ENCODE data around the gene SPATA2L. TPM values are rescaled to one million over a fixed set of nuclear protein-coding genes. Genes with fewer than 3 reads are reported as not detected.

SPATA2L gene
- 10 to 100 TPM in 2 of 4 donors, 1 to 10 TPM in 2; 6.1 to 26.1 (median 8.9) TPM for total RNA-seq

GRCh38 chr16:89701425-89702406 is at the start of gene SPATA2L:
Gene SPATA2L, minus strand, starts transcription at chr16:89701705. Its CDS starts 473 bp downstream, at chr16:89701232.
- Histone ChIP-seq H3K4me3 (peak within 1 kb of the TSS; percentile 64 to 78 (median 71)), H3K27ac (peak within 1 kb of the TSS; percentile 89 to 94 (median 92)), H3K4me1 (peaks cover 12 to 45% (median 16%) of the 10 kb centered on the region in 3 donors), H3K36me3 (peaks cover 0 to 14% (median 0%) of the 10 kb centered on the region in 3 donors), H3K27me3 (peaks cover 0 to 18% (median 0%) of the 10 kb centered on the region in 4 donors), H3K9me3 (no peaks in the 10 kb centered on the region)
- WGBS, 2 donors, result 5 to 8% methylated on average over 7 of the region's 97 CpGs
- intact Hi-C loops (cut with DNase I), result loop anchor here (10.0 kb wide), 1 partner anchor 93 kb away; no protein-coding TSS in a partner anchor
- DNase-seq, result peak; percentile 76
- peak in 3 of 4 donors; percentile 80 to 94 (median 93) for TF ChIP-seq POLR2A (IDR thresholded peaks at IDR 0.05)
- TF ChIP-seq CTCF (IDR thresholded peaks at IDR 0.05), result peak in 3 of 6 experiments; percentile 22 to 28 (median 23)

GRCh38 chr16:89749637-89750036 is 48.1 kb upstream of the SPATA2L start:
- Histone ChIP-seq H3K36me3 (peaks cover 0 to 23% (median 0%) of the 10 kb centered on the region in 3 donors), H3K9me3 (no peaks in the 10 kb centered on the region), H3K4me3 (no peak overlapping the region), H3K27ac (no peak overlapping the region), H3K4me1 (no peaks in the 10 kb centered on the region), H3K27me3 (no peaks in the 10 kb centered on the region)
- WGBS, 2 donors, result 46 to 55% methylated on average over 7 to 9 of the region's 10 CpGs
- TF ChIP-seq POLR2A (IDR thresholded peaks at IDR 0.05), result no peak
- no peak for TF ChIP-seq CTCF (IDR thresholded peaks at IDR 0.05)
- DNase-seq, result no peak
- intact Hi-C loops (cut with DNase I), result no loop called here

GRCh38 chr16:89748921-89749320 is 47.4 kb upstream of the SPATA2L start:
- H3K4me3 ChIP-seq, result no peak overlapping the region
- H3K9me3 ChIP-seq, result no peaks in the 10 kb centered on the region
- no peak overlapping the region for H3K27ac ChIP-seq
- H3K27me3 ChIP-seq, result no peaks in the 10 kb centered on the region
- intact Hi-C loops (cut with DNase I), result no loop called here
- WGBS, 2 donors, result 94 to 96% methylated on average over 10 to 11 of the region's 11 CpGs
- H3K4me1 ChIP-seq, result no peaks in the 10 kb centered on the region
- peaks cover 0 to 23% (median 0%) of the 10 kb centered on the region in 3 donors for H3K36me3 ChIP-seq
- DNase-seq, result no peak
- TF ChIP-seq POLR2A (IDR thresholded peaks at IDR 0.05) (no peak), CTCF (IDR thresholded peaks at IDR 0.05) (no peak)

- Histone ChIP-seq H3K4me1 (no peaks in the 10 kb centered on the region), H3K9me3 (no peaks in the 10 kb centered on the region), H3K4me3 (no peak overlapping the region), H3K27ac (no peak overlapping the region), H3K27me3 (no peaks in the 10 kb centered on the region), H3K36me3 (peaks cover 0 to 23% (median 0%) of the 10 kb centered on the region in 3 donors)
- DNase-seq, result no peak
- 92 to 96% methylated on average over 5 to 6 of the region's 9 CpGs for WGBS, 2 donors
- intact Hi-C loops (cut with DNase I), result no loop called here
- TF ChIP-seq CTCF (IDR thresholded peaks at IDR 0.05), result no peak
- no peak for TF ChIP-seq POLR2A (IDR thresholded peaks at IDR 0.05)
Observed at GRCh38 chr16:89748076-89748475, 46.6 kb upstream of the SPATA2L start.

- intact Hi-C loops (cut with DNase I), result no loop called here
- 93 to 94% methylated on average over 3 to 5 of the region's 15 CpGs for WGBS, 2 donors
Observed at GRCh38 chr16:89746043-89746442, 44.5 kb upstream of the SPATA2L start.

More at GRCh38 chr16:89746043-89746442, 44.5 kb upstream of the SPATA2L start:
- TF ChIP-seq POLR2A (IDR thresholded peaks at IDR 0.05) (no peak), CTCF (IDR thresholded peaks at IDR 0.05) (no peak)
- Histone ChIP-seq H3K9me3 (no peaks in the 10 kb centered on the region), H3K4me1 (no peaks in the 10 kb centered on the region), H3K27me3 (no peaks in the 10 kb centered on the region), H3K4me3 (no peak overlapping the region), H3K27ac (no peak overlapping the region), H3K36me3 (peaks cover 0 to 32% (median 0%) of the 10 kb centered on the region in 3 donors)
- DNase-seq, result no peak

Data from esophagus squamous epithelium (tissue), 5 donors.